Neural crest cell (in vitro differentiated cells): Measurements from ENCODE around the gene JCHAIN. TPM values are rescaled to one million over a fixed set of nuclear protein-coding genes. Genes with fewer than 3 reads are reported as not detected.
"Not testable (repeated sequence)": the region's sequence is repeated elsewhere in the genome, so short reads cannot be mapped to it uniquely, and the experiment has no call there.

ENCODE experiments used
- DNase-seq: peaks from one replicate; pipeline ENCODE4 v3.0.0; 2021; ENCODE audit warnings: low read depth, mixed read lengths, low spot score
- H3K27ac Mint-ChIP-seq: one replicate; pipeline ENCODE4 v1.8.0; 2021; ENCODE audit warnings: mild to moderate bottlenecking, mixed read lengths; ENCODE audit not compliant: unreplicated experiment
- H3K27me3 Mint-ChIP-seq: 2 replicates; pipeline ENCODE4 v1.8.0; 2021; ENCODE audit warnings: low read depth, mild to moderate bottlenecking, mixed read lengths
- H3K36me3 Mint-ChIP-seq: 2 replicates; pipeline ENCODE4 v1.8.0; 2021; ENCODE audit warnings: low read depth, mild to moderate bottlenecking, mixed read lengths
- H3K4me1 Mint-ChIP-seq: 2 replicates; pipeline ENCODE4 v1.8.0; 2021; ENCODE audit warnings: mixed read lengths
- H3K4me3 Mint-ChIP-seq: one replicate; pipeline ENCODE4 v1.8.0; 2021; ENCODE audit warnings: mild to moderate bottlenecking, mixed read lengths
- H3K9me3 Mint-ChIP-seq: 2 replicates; pipeline ENCODE4 v1.8.0; 2021; ENCODE audit warnings: mixed read lengths
- CTCF ChIP-seq: fragments of 200-600 bp; sonication (generic); conservative IDR thresholded peaks from 2 replicates; pipeline ENCODE4 v1.5.0; 2021; ENCODE audit warnings: antibody characterized with exemption, mild to moderate bottlenecking
- total RNA-seq: library from RNA; stranded (reverse); gene quantifications from 2 replicates; pipeline ENCODE4 v1.2.1, GENCODE V29; 2021

The JCHAIN gene
- total RNA-seq, 1 donor from 2014 or later: not detected

GRCh38 chr4:70687392-70687791 lies 21.1 kb upstream of the JCHAIN start:
- H3K27me3 Mint-ChIP-seq: no peaks in the 10 kb centered on the region
- no peak for TF ChIP-seq CTCF
- DNase-seq: no peak
- peaks cover 4% of the 10 kb centered on the region for H3K36me3 Mint-ChIP-seq
- peak overlapping the region; percentile 95 for H3K4me3 Mint-ChIP-seq
- no peaks in the 10 kb centered on the region for H3K9me3 Mint-ChIP-seq
- H3K4me1 Mint-ChIP-seq: peaks cover 37% of the 10 kb centered on the region
- peak overlapping the region; percentile 98 for H3K27ac Mint-ChIP-seq

DNA sequence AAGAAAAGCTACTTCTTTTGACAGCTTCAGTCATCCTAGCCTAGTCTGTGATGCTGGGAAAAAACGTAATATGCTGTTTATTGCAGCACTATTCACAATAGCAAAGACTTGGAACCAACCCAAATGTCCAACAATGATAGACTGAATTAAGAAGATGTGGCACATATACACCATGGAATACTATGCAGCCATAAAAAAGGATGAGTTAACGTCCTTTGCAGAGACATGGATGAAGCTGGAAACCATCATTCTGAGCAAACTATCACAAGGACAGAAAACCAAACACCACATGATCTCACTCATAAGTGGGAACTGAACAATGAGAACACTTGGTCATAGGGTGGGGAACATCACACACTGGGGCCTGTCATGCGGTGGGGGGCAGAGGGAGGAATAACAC lies 15.8 kb upstream of the JCHAIN start:
- H3K27me3 Mint-ChIP-seq, DNase-seq, H3K36me3 Mint-ChIP-seq, H3K4me1 Mint-ChIP-seq, H3K27ac Mint-ChIP-seq, H3K9me3 Mint-ChIP-seq, H3K4me3 Mint-ChIP-seq: not testable (repeated sequence)

DNA sequence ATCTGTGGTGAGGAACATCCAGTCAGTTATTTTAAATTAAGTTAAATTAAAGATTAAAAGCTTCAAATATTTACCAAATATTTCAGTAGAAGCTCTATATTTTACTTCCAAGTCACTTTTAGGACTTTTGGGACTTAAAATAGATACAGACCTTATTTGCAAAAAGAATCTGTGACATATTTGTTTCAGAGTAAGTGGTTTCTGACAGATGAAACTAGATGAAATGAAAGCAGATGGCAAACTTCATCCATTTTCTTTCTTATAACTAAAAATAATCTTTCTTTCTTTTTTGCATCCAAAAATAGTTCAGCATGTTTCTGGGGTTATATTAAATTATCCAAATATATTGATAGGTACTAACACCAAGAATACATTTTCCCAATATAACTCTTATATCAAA lies 15.4 kb upstream of the JCHAIN start:
- Mint-ChIP-seq H3K27me3 (peaks cover 3% of the 10 kb centered on the region), H3K27ac (no peak overlapping the region), H3K4me3 (no peak overlapping the region), H3K4me1 (no peaks in the 10 kb centered on the region), H3K9me3 (no peaks in the 10 kb centered on the region), H3K36me3 (no peaks in the 10 kb centered on the region)
- no peak for TF ChIP-seq CTCF
- no peak for DNase-seq

DNA sequence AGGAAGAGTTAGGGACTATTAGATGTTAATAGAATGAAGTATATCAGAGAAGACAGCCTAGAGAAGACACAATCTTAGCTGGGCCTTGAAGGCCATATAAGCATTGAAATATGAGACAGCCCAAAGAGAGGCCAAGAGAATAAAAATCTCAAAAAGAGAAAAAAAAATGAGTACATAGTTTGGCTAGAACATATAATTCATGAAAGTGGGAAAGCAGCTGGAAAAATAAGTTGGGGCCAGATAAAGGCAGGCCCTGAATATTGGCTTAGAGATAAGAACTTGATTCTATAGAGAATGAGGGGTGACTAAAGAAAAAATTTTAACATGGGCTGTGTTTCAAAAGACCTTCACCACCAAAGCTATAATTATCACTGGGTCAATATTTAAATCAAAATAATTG lies 14.6 kb upstream of the JCHAIN start:
- no peaks in the 10 kb centered on the region for H3K4me1 Mint-ChIP-seq
- no peak for TF ChIP-seq CTCF
- no peak for DNase-seq
- no peaks in the 10 kb centered on the region for H3K9me3 Mint-ChIP-seq
- peaks cover 3% of the 10 kb centered on the region for H3K27me3 Mint-ChIP-seq
- H3K4me3 Mint-ChIP-seq: no peak overlapping the region
- no peaks in the 10 kb centered on the region for H3K36me3 Mint-ChIP-seq
- H3K27ac Mint-ChIP-seq: no peak overlapping the region

DNA sequence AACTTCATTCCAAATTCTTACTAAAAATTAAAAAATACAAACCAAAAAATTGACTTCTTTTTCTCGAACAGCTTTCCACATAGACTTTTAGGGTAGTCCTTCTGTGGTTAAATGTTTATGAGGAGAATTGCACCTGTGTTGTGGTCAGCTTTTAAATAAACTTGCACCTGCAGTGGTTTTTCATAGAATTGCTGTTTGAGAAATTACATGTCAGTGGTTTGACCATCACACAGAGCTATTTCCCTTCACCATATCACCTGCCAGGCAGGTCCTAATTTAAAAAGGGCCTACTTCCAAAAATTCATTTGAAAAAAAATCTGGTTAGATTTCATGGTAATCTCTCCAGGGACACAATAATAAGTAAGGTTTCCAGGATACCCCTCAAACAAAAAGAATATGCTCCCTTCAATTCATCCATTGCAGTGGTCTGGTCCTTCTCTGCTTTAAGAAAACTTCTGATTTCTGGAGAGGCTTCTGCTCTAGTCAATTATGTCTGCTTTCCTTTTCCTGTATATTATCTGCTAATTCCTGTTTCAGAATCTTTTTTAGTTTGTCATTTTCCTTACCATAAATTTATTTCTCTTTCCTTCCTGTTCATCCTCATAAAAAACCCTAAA lies 12.2 kb upstream of the JCHAIN start:
- Mint-ChIP-seq H3K9me3 (no peaks in the 10 kb centered on the region), H3K27me3 (peaks cover 10% of the 10 kb centered on the region), H3K4me3 (no peak overlapping the region), H3K27ac (peak overlapping the region; percentile 10), H3K4me1 (no peaks in the 10 kb centered on the region), H3K36me3 (no peaks in the 10 kb centered on the region)
- DNase-seq: no peak
- TF ChIP-seq CTCF: no peak

- Mint-ChIP-seq H3K4me1 (no peaks in the 10 kb centered on the region), H3K4me3 (no peak overlapping the region), H3K27ac (no peak overlapping the region), H3K9me3 (no peaks in the 10 kb centered on the region), H3K27me3 (peaks cover 11% of the 10 kb centered on the region), H3K36me3 (no peaks in the 10 kb centered on the region)
- DNase-seq: no peak
- TF ChIP-seq CTCF: no peak
These were observed 10.3 kb upstream of the JCHAIN start for GRCh38 chr4:70676554-70677090.
